HepG2 (cell line): ENCODE data around the gene FANCD2. TPM values are rescaled to one million over a fixed set of nuclear protein-coding genes. Genes with fewer than 3 reads are reported as not detected.

Experiments
- FOXA3 ChIP-seq: IDR thresholded peaks from 2 replicates; pipeline ENCODE4 v1.6.1; 2016; ENCODE audit warnings: missing genetic modification reagents, missing compliant biosample characterization
- FOXP1 ChIP-seq, 2 experiments: fragments of 450-650 bp in 1 of 2; IDR thresholded peaks; 2 replicates each; pipeline ENCODE4 v1.6.1; 2017 to 2018; ENCODE audit warnings: antibody characterized with exemption in 1 of 2
- GATAD2A ChIP-seq: IDR thresholded peaks from 2 replicates; pipeline ENCODE4 v1.6.1; 2016
- HHEX ChIP-seq: IDR thresholded peaks from 2 replicates; pipeline ENCODE4 v1.6.1; 2016; ENCODE audit warnings: control low read depth
- MIXL1 ChIP-seq: IDR thresholded peaks from 2 replicates; pipeline ENCODE4 v1.6.1; 2016
- NCOR1 ChIP-seq: fragments of 200-600 bp; sonication (generic); IDR thresholded peaks from 2 replicates; pipeline ENCODE4 v1.7.0; 2017; ENCODE audit warnings: antibody characterized with exemption, low read length, borderline replicate concordance
- NR2F6 ChIP-seq, 2 experiments: IDR thresholded peaks; 2 replicates each; pipeline ENCODE4 v1.6.1; 2016; ENCODE audit warnings: antibody characterized with exemption in 1 of 2, mild to moderate bottlenecking in 1 of 2
- PBX2 ChIP-seq: IDR thresholded peaks from 2 replicates; pipeline ENCODE4 v1.6.1; 2016; ENCODE audit warnings: control low read depth
- PHF21A ChIP-seq: sonication (generic); formaldehyde crosslinking; IDR thresholded peaks from 2 replicates; pipeline ENCODE4 v1.5.0; 2020; ENCODE audit warnings: mild to moderate bottlenecking, missing genetic modification reagents
- POLR2A ChIP-seq, 2 experiments: IDR thresholded peaks; 2 replicates each; pipeline ENCODE4 v1.6.1; 2011; ENCODE audit warnings: low read depth in 2 of 2, low read length in 2 of 2, mild to moderate bottlenecking in 1 of 2, moderate library complexity in 1 of 2; ENCODE audit not compliant: insufficient read depth in 1 of 2
- RARA ChIP-seq: IDR thresholded peaks from 2 replicates; pipeline ENCODE4 v1.6.1; 2016; ENCODE audit warnings: missing genetic modification reagents, missing compliant biosample characterization
- RCOR2 ChIP-seq: IDR thresholded peaks from 2 replicates; pipeline ENCODE4 v1.6.1; 2016; ENCODE audit warnings: missing biosample characterization, missing genetic modification reagents
- SOX5 ChIP-seq: IDR thresholded peaks from 2 replicates; pipeline ENCODE4 v1.6.1; 2016; ENCODE audit warnings: borderline replicate concordance
- TAF1 ChIP-seq: sonication (generic); formaldehyde crosslinking; IDR thresholded peaks from 2 replicates; pipeline ENCODE4 v1.4.0; 2020; ENCODE audit warnings: missing genetic modification reagents
- TARDBP ChIP-seq: sonication (generic); formaldehyde crosslinking; IDR thresholded peaks from 2 replicates; pipeline ENCODE4 v1.8.0; 2022; ENCODE audit warnings: mild to moderate bottlenecking, missing genetic modification reagents
- polyA plus RNA-seq, 8 experiments: library from polyadenylated mRNA; depleted of rRNA in 3 of 8; stranded (reverse) in 7 of 8; unstranded in 1 of 8; fragments of >200 nt; fragmentation: Illumina TruSeq in 4 of 8; extraction: Trizol in 4 of 8; gene quantifications; 2 replicates each; pipeline versions ENCODE4 v1.2.1 to v1.2.3, GENCODE V29; 2011 to 2016; ENCODE audit warnings: low read depth in 4 of 8, missing spikeins in 1 of 8, mixed read lengths in 1 of 8; ENCODE audit not compliant: insufficient read depth in 1 of 8
- total RNA-seq, 5 experiments: library from RNA; depleted of rRNA; stranded (reverse); fragments of >200 nt; fragmentation: Illumina TruSeq; extraction: Trizol; gene quantifications; 2 replicates each; pipeline ENCODE4 v1.2.3, GENCODE V29; 2016; ENCODE audit warnings: low read depth in 1 of 5
- TF ChIP-seq, protein P1 (sequence below): sonication (generic); formaldehyde crosslinking; IDR thresholded peaks from 2 replicates; pipeline ENCODE4 v1.9.0; 2021; ENCODE audit warnings: missing genetic modification reagents, borderline replicate concordance
- TF ChIP-seq, protein P2 (sequence below): IDR thresholded peaks from 2 replicates; pipeline ENCODE4 v1.4.0; 2020; ENCODE audit warnings: mild to moderate bottlenecking, missing genetic modification reagents
- TF ChIP-seq, protein P3 (sequence below): sonication (generic); formaldehyde crosslinking; IDR thresholded peaks from 2 replicates; pipeline ENCODE4 v1.4.0; 2020; ENCODE audit warnings: mild to moderate bottlenecking, missing genetic modification reagents

Gene FANCD2
- total and polyA plus RNA-seq, 2 of the 13 experiments (the other 11 are each of a cell fraction or from before 2014, with no cell fraction given) = 10.1 to 42.0 TPM

- TF ChIP-seq RCOR2 (CRISPR knock-in tag) (peak; percentile 46; the same call in 1 of the 2 replicates), PHF21A (CRISPR knock-in tag) (peak; percentile 69), FOXP1 (IDR thresholded peaks at IDR 0.05) (no peak), FOXP1 (CRISPR knock-in tag; IDR thresholded peaks at IDR 0.05) (peak; percentile 45; the same call in 1 of the 2 replicates), PBX2 (CRISPR knock-in tag) (no peak), NR2F6 (IDR thresholded peaks at IDR 0.05) (no peak), NR2F6 (CRISPR knock-in tag; IDR thresholded peaks at IDR 0.05) (peak; percentile 59), RARA (peak; percentile 80), POLR2A (IDR thresholded peaks at IDR 0.05; ENCODE audit: insufficient read depth in 1 of 2, low read depth in 2 of 2, low read length in 2 of 2) (peak in 1 of 2 experiments; percentile 35; a peak in 1 of 4 replicates), HHEX (CRISPR knock-in tag) (0 out of 2 replicates have a peak, but pooled peaks have one; percentile 16), NCOR1 (peak; percentile 94), GATAD2A (CRISPR knock-in tag) (peak; percentile 84), TARDBP (CRISPR knock-in tag) (0 out of 2 replicates have a peak, but pooled peaks have one; percentile 17), FOXA3 (CRISPR knock-in tag) (peak; percentile 66), TAF1 (CRISPR knock-in tag) (no peak), SOX5 (CRISPR knock-in tag) (peak; percentile 66; the same call in 1 of the 2 replicates), MIXL1 (CRISPR knock-in tag) (peak; percentile 10; the same call in 1 of the 2 replicates)
- TF ChIP-seq, protein P1, sequence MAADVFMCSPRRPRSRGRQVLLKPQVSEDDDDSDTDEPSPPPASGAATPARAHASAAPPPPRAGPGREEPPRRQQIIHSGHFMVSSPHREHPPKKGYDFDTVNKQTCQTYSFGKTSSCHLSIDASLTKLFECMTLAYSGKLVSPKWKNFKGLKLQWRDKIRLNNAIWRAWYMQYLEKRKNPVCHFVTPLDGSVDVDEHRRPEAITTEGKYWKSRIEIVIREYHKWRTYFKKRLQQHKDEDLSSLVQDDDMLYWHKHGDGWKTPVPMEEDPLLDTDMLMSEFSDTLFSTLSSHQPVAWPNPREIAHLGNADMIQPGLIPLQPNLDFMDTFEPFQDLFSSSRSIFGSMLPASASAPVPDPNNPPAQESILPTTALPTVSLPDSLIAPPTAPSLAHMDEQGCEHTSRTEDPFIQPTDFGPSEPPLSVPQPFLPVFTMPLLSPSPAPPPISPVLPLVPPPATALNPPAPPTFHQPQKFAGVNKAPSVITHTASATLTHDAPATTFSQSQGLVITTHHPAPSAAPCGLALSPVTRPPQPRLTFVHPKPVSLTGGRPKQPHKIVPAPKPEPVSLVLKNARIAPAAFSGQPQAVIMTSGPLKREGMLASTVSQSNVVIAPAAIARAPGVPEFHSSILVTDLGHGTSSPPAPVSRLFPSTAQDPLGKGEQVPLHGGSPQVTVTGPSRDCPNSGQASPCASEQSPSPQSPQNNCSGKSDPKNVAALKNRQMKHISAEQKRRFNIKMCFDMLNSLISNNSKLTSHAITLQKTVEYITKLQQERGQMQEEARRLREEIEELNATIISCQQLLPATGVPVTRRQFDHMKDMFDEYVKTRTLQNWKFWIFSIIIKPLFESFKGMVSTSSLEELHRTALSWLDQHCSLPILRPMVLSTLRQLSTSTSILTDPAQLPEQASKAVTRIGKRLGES (CRISPR knock-in tag) = no peak
- TF ChIP-seq, protein P2, sequence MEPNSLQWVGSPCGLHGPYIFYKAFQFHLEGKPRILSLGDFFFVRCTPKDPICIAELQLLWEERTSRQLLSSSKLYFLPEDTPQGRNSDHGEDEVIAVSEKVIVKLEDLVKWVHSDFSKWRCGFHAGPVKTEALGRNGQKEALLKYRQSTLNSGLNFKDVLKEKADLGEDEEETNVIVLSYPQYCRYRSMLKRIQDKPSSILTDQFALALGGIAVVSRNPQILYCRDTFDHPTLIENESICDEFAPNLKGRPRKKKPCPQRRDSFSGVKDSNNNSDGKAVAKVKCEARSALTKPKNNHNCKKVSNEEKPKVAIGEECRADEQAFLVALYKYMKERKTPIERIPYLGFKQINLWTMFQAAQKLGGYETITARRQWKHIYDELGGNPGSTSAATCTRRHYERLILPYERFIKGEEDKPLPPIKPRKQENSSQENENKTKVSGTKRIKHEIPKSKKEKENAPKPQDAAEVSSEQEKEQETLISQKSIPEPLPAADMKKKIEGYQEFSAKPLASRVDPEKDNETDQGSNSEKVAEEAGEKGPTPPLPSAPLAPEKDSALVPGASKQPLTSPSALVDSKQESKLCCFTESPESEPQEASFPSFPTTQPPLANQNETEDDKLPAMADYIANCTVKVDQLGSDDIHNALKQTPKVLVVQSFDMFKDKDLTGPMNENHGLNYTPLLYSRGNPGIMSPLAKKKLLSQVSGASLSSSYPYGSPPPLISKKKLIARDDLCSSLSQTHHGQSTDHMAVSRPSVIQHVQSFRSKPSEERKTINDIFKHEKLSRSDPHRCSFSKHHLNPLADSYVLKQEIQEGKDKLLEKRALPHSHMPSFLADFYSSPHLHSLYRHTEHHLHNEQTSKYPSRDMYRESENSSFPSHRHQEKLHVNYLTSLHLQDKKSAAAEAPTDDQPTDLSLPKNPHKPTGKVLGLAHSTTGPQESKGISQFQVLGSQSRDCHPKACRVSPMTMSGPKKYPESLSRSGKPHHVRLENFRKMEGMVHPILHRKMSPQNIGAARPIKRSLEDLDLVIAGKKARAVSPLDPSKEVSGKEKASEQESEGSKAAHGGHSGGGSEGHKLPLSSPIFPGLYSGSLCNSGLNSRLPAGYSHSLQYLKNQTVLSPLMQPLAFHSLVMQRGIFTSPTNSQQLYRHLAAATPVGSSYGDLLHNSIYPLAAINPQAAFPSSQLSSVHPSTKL (CRISPR knock-in tag) = peak; percentile 79
- TF ChIP-seq, protein P3, sequence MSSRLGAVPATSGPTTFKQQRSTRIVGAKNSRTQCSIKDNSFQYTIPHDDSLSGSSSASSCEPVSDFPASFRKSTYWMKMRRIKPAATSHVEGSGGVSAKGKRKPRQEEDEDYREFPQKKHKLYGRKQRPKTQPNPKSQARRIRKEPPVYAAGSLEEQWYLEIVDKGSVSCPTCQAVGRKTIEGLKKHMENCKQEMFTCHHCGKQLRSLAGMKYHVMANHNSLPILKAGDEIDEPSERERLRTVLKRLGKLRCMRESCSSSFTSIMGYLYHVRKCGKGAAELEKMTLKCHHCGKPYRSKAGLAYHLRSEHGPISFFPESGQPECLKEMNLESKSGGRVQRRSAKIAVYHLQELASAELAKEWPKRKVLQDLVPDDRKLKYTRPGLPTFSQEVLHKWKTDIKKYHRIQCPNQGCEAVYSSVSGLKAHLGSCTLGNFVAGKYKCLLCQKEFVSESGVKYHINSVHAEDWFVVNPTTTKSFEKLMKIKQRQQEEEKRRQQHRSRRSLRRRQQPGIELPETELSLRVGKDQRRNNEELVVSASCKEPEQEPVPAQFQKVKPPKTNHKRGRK (CRISPR knock-in tag) = no peak
Observed at GRCh38 chr3:10004960-10005564, 21.2 kb upstream of the FANCD2 start (continued).
